NCI-H2029 treated with DMSO at 0.1 percent for 48 hours (cell line): ENCODE results near the gene GPR155.
"Not testable (repeated sequence)": the region's sequence is repeated elsewhere in the genome, so short reads cannot be mapped to it uniquely, and the experiment has no call there.

Source experiments
- DNase-seq: peaks from one replicate; lab custom pipeline; 2025; lab: John Stamatoyannopoulos, UW

The GPR155 gene

GRCh38 chr2:174492963-174493431, 6.2 kb upstream of the GPR155 start:
- DNase-seq = no peak

- DNase-seq = no peak
These were observed 5.1 kb upstream of the GPR155 start for GRCh38 chr2:174491947-174492346.

- DNase-seq = no peak
These were observed 3.2 kb upstream of the GPR155 start for GRCh38 chr2:174490051-174490450.

GRCh38 chr2:174489520-174489919, 2.7 kb upstream of the GPR155 start:
- DNase-seq = not testable (repeated sequence)

GRCh38 chr2:174487820-174488162, 962 bp upstream of the GPR155 start:
- DNase-seq = no peak

GRCh38 chr2:174487108-174487819, 435 bp upstream of the GPR155 start:
- peak; percentile 81 for DNase-seq

GRCh38 chr2:174485788-174486562, 854 bp downstream of the GPR155 start:
- no peak for DNase-seq

- not testable (repeated sequence) for DNase-seq
These were observed 1.8 kb downstream of the GPR155 start for GRCh38 chr2:174485045-174485444.

GRCh38 chr2:174484573-174484972, 2.3 kb downstream of the GPR155 start:
- no peak for DNase-seq

- no peak for DNase-seq
These were observed 4.0 kb downstream of the GPR155 start for GRCh38 chr2:174482854-174483253.

GRCh38 chr2:174477759-174478158, 9.1 kb downstream of the GPR155 start:
- no peak for DNase-seq

GRCh38 chr2:174473796-174474195, 13.0 kb downstream of the GPR155 start:
- DNase-seq = no peak

GRCh38 chr2:174465327-174465726, 21.5 kb downstream of the GPR155 start:
- DNase-seq = no peak

- no peak for DNase-seq
These were observed 25.6 kb downstream of the GPR155 start for GRCh38 chr2:174461221-174461620.

GRCh38 chr2:174454566-174454965, 32.3 kb downstream of the GPR155 start:
- DNase-seq = no peak

GRCh38 chr2:174450021-174450816, 36.6 kb downstream of the GPR155 start:
- no peak for DNase-seq

GRCh38 chr2:174449033-174449432, 37.8 kb downstream of the GPR155 start:
- no peak for DNase-seq

- DNase-seq = no peak
These were observed 40.3 kb downstream of the GPR155 start for GRCh38 chr2:174446531-174446930.

- DNase-seq = no peak
These were observed 41.6 kb downstream of the GPR155 start for GRCh38 chr2:174445248-174445647.

GRCh38 chr2:174444761-174445160, 42.1 kb downstream of the GPR155 start:
- DNase-seq = no peak

- DNase-seq = no peak
These were observed 44.0 kb downstream of the GPR155 start for GRCh38 chr2:174442546-174443510.
